ENCODE measurements around the gene ARHGAP8.
"Not testable (repeated sequence)": the region's sequence is repeated elsewhere in the genome, so short reads cannot be mapped to it uniquely, and the experiment has no call there.

ARHGAP8 gene

GRCh38 chr22:44898236-44898635 lies 145.9 kb downstream of the ARHGAP8 start:
- no peak overlapping the region for H3K4me3 ChIP-seq (ENCODE audit: extremely low read depth, insufficient read depth, low read length, poor library complexity, severe bottlenecking)
- no peaks in the 10 kb centered on the region for H3K4me1 ChIP-seq (ENCODE audit: control insufficient read depth, insufficient read depth, low read length, poor library complexity, severe bottlenecking)
- no peaks in the 10 kb centered on the region for H3K36me3 ChIP-seq (ENCODE audit: control insufficient read depth, insufficient read depth, low read length)
- no peak overlapping the region for H3K27ac ChIP-seq (ENCODE audit: low read depth, low read length, severe bottlenecking)
- H3K9me3 ChIP-seq (ENCODE audit: control insufficient read depth, low read length), result peaks cover 8% of the 10 kb centered on the region
- WGBS, 2 experiments (ENCODE audit: insufficient coverage in 2 of 2), result 97 to 100% methylated on average over 4 to 5 of the region's 6 CpGs

- Histone ChIP-seq H3K36me3 (ENCODE audit: control insufficient read depth, insufficient read depth, low read length) (no peaks in the 10 kb centered on the region), H3K4me3 (ENCODE audit: extremely low read depth, insufficient read depth, low read length, poor library complexity, severe bottlenecking) (no peak overlapping the region), H3K9me3 (ENCODE audit: control insufficient read depth, low read length) (peaks cover 8% of the 10 kb centered on the region), H3K4me1 (ENCODE audit: control insufficient read depth, insufficient read depth, low read length, poor library complexity, severe bottlenecking) (no peaks in the 10 kb centered on the region), H3K27ac (ENCODE audit: low read depth, low read length, severe bottlenecking) (no peak overlapping the region)
- WGBS, 2 experiments (ENCODE audit: insufficient coverage in 2 of 2), result 71 to 100% methylated on average over 1 to 2 of the region's 2 CpGs
Observed at GRCh38 chr22:44901301-44901700, 148.9 kb downstream of the ARHGAP8 start.

GRCh38 chr22:44903164-44903563 lies 150.8 kb downstream of the ARHGAP8 start:
- H3K4me1 ChIP-seq (ENCODE audit: control insufficient read depth, insufficient read depth, low read length, poor library complexity, severe bottlenecking); H3K36me3 ChIP-seq (ENCODE audit: control insufficient read depth, insufficient read depth, low read length); H3K9me3 ChIP-seq (ENCODE audit: control insufficient read depth, low read length); H3K27ac ChIP-seq (ENCODE audit: low read depth, low read length, severe bottlenecking); H3K4me3 ChIP-seq (ENCODE audit: extremely low read depth, insufficient read depth, low read length, poor library complexity, severe bottlenecking): not testable (repeated sequence)
- WGBS, 2 experiments (ENCODE audit: insufficient coverage in 2 of 2), result no CpG with 5 or more reads among the region's 2 CpGs

GRCh38 chr22:44904492-44905152 lies 152.2 kb downstream of the ARHGAP8 start:
- H3K36me3 ChIP-seq (ENCODE audit: control insufficient read depth, insufficient read depth, low read length), result peaks cover 12% of the 10 kb centered on the region
- not testable (repeated sequence) for H3K27ac ChIP-seq (ENCODE audit: low read depth, low read length, severe bottlenecking); H3K4me1 ChIP-seq (ENCODE audit: control insufficient read depth, insufficient read depth, low read length, poor library complexity, severe bottlenecking); H3K4me3 ChIP-seq (ENCODE audit: extremely low read depth, insufficient read depth, low read length, poor library complexity, severe bottlenecking); H3K9me3 ChIP-seq (ENCODE audit: control insufficient read depth, low read length)
- 77 to 87% methylated on average over 2 to 3 of the region's 5 CpGs for WGBS, 2 experiments (ENCODE audit: insufficient coverage in 2 of 2)

GRCh38 chr22:44906248-44906936 lies 154.0 kb downstream of the ARHGAP8 start:
- whole genome bisulfite sequencing, 2 experiments (ENCODE audit: insufficient coverage in 2 of 2), result 96 to 97% methylated on average over 20 to 21 of the region's 21 CpGs
- no peaks in the 10 kb centered on the region for H3K4me1 ChIP-seq (ENCODE audit: control insufficient read depth, insufficient read depth, low read length, poor library complexity, severe bottlenecking)
- peaks cover 8% of the 10 kb centered on the region for H3K9me3 ChIP-seq (ENCODE audit: control insufficient read depth, low read length)
- H3K36me3 ChIP-seq (ENCODE audit: control insufficient read depth, insufficient read depth, low read length), result peaks cover 25% of the 10 kb centered on the region
- H3K4me3 ChIP-seq (ENCODE audit: extremely low read depth, insufficient read depth, low read length, poor library complexity, severe bottlenecking), result no peak overlapping the region
- no peak overlapping the region for H3K27ac ChIP-seq (ENCODE audit: low read depth, low read length, severe bottlenecking)

GRCh38 chr22:44906999-44907644 lies 154.7 kb downstream of the ARHGAP8 start:
- no peak overlapping the region for H3K4me3 ChIP-seq (ENCODE audit: extremely low read depth, insufficient read depth, low read length, poor library complexity, severe bottlenecking)
- no peaks in the 10 kb centered on the region for H3K4me1 ChIP-seq (ENCODE audit: control insufficient read depth, insufficient read depth, low read length, poor library complexity, severe bottlenecking)
- no peak overlapping the region for H3K27ac ChIP-seq (ENCODE audit: low read depth, low read length, severe bottlenecking)
- peaks cover 6% of the 10 kb centered on the region for H3K9me3 ChIP-seq (ENCODE audit: control insufficient read depth, low read length)
- 97% methylated on average over 17 to 18 of the region's 18 CpGs for WGBS, 2 experiments (ENCODE audit: insufficient coverage in 2 of 2)
- H3K36me3 ChIP-seq (ENCODE audit: control insufficient read depth, insufficient read depth, low read length), result peaks cover 32% of the 10 kb centered on the region

- no peak overlapping the region for H3K4me3 ChIP-seq (ENCODE audit: extremely low read depth, insufficient read depth, low read length, poor library complexity, severe bottlenecking)
- peaks cover 39% of the 10 kb centered on the region for H3K36me3 ChIP-seq (ENCODE audit: control insufficient read depth, insufficient read depth, low read length)
- peaks cover 7% of the 10 kb centered on the region for H3K9me3 ChIP-seq (ENCODE audit: control insufficient read depth, low read length)
- WGBS, 2 experiments (ENCODE audit: insufficient coverage in 2 of 2), result 85 to 96% methylated on average over 20 to 21 of the region's 21 CpGs
- H3K27ac ChIP-seq (ENCODE audit: low read depth, low read length, severe bottlenecking), result no peak overlapping the region
- no peaks in the 10 kb centered on the region for H3K4me1 ChIP-seq (ENCODE audit: control insufficient read depth, insufficient read depth, low read length, poor library complexity, severe bottlenecking)
Observed at GRCh38 chr22:44907765-44908737, 155.7 kb downstream of the ARHGAP8 start.

- Histone ChIP-seq H3K4me3 (ENCODE audit: extremely low read depth, insufficient read depth, low read length, poor library complexity, severe bottlenecking) (no peak overlapping the region), H3K4me1 (ENCODE audit: control insufficient read depth, insufficient read depth, low read length, poor library complexity, severe bottlenecking) (no peaks in the 10 kb centered on the region), H3K9me3 (ENCODE audit: control insufficient read depth, low read length) (peaks cover 7% of the 10 kb centered on the region), H3K27ac (ENCODE audit: low read depth, low read length, severe bottlenecking) (no peak overlapping the region), H3K36me3 (ENCODE audit: control insufficient read depth, insufficient read depth, low read length) (peaks cover 45% of the 10 kb centered on the region)
- WGBS, 2 experiments (ENCODE audit: insufficient coverage in 2 of 2), result 92 to 100% methylated on average over 6 of the region's 6 CpGs
Observed at GRCh38 chr22:44909241-44909640, 156.9 kb downstream of the ARHGAP8 start.
